SK-N-SH treated with all-trans-retinoic acid at 6 μM for 48 hours (cell line): ENCODE results near the gene OR13J1.

ENCODE experiments used
- ATAC-seq: fragments of 200-7000 bp; cut with Tn5 transposase; 3 replicates; pipeline ENCODE4 v1.9.1; 2020; ENCODE audit warnings: mild to moderate bottlenecking, moderate library complexity
- ARNTL ChIP-seq: fragments of 450-650 bp; formaldehyde crosslinking; IDR thresholded peaks from 2 replicates; pipeline ENCODE4 v1.5.0; 2020; ENCODE audit warnings: low read depth, mild to moderate bottlenecking, moderate library complexity, borderline replicate concordance
- BACH2 ChIP-seq: fragments of 250-450 bp; sonication (Bioruptor Pico); IDR thresholded peaks from 2 replicates; pipeline ENCODE4 v1.9.0; 2021; ENCODE audit warnings: mild to moderate bottlenecking, borderline replicate concordance
- CSDC2 ChIP-seq: fragments of 250-450 bp; sonication (Bioruptor Pico); IDR thresholded peaks from 2 replicates; pipeline ENCODE4 v1.5.0; 2020; ENCODE audit warnings: mild to moderate bottlenecking, moderate library complexity
- ESRRG ChIP-seq: fragments of 250-450 bp; sonication (Bioruptor Pico); IDR thresholded peaks from 2 replicates; pipeline ENCODE4 v1.6.1; 2021; ENCODE audit warnings: mild to moderate bottlenecking
- GLIS3 ChIP-seq: fragments of 250-450 bp; sonication (Bioruptor Pico); IDR thresholded peaks from 2 replicates; pipeline ENCODE4 v1.5.0; 2020; ENCODE audit warnings: mild to moderate bottlenecking, moderate library complexity
- ISL1 ChIP-seq: fragments of 250-450 bp; sonication (Bioruptor Pico); IDR thresholded peaks from 2 replicates; pipeline ENCODE4 v2.1.2; 2022; ENCODE audit warnings: mild to moderate bottlenecking, moderate library complexity
- OSR1 ChIP-seq: fragments of 250-450 bp; sonication (Bioruptor Pico); IDR thresholded peaks from 2 replicates; pipeline ENCODE4 v1.8.0; 2022; ENCODE audit warnings: moderate library complexity, mild to moderate bottlenecking, inconsistent platforms
- PATZ1 ChIP-seq: fragments of 250-450 bp; sonication (Bioruptor Pico); IDR thresholded peaks from 2 replicates; pipeline ENCODE4 v1.8.0; 2020; ENCODE audit warnings: mild to moderate bottlenecking, moderate library complexity, borderline replicate concordance
- RARB ChIP-seq: fragments of 250-450 bp; sonication (Bioruptor Pico); IDR thresholded peaks from 2 replicates; pipeline ENCODE4 v1.8.0; 2021; ENCODE audit warnings: mild to moderate bottlenecking, moderate library complexity
- SNAI2 ChIP-seq: fragments of 250-450 bp; sonication (Bioruptor Pico); IDR thresholded peaks from 2 replicates; pipeline ENCODE4 v1.5.0; 2020; ENCODE audit warnings: mild to moderate bottlenecking, moderate library complexity
- TSHZ2 ChIP-seq: fragments of 250-450 bp; sonication (Bioruptor Pico); IDR thresholded peaks from 2 replicates; pipeline ENCODE4 v1.5.0; 2020; ENCODE audit warnings: mild to moderate bottlenecking, moderate library complexity
- ZC3H10 ChIP-seq: fragments of 250-450 bp; sonication (Bioruptor Pico); IDR thresholded peaks from 2 replicates; pipeline ENCODE4 v1.5.1; 2021; ENCODE audit warnings: mild to moderate bottlenecking, moderate library complexity
- ZFP30 ChIP-seq: fragments of 450-650 bp; formaldehyde crosslinking; IDR thresholded peaks from 2 replicates; pipeline ENCODE4 v1.5.0; 2022; ENCODE audit warnings: mild to moderate bottlenecking, moderate library complexity
- ZNF565 ChIP-seq: fragments of 450-650 bp; formaldehyde crosslinking; conservative IDR thresholded peaks from 2 replicates; pipeline ENCODE4 v1.5.0; 2020; ENCODE audit warnings: low read depth, mild to moderate bottlenecking, moderate library complexity
- ZNF70 ChIP-seq: fragments of 450-650 bp; formaldehyde crosslinking; IDR thresholded peaks from 2 replicates; pipeline ENCODE4 v1.5.0; 2020; ENCODE audit warnings: mild to moderate bottlenecking, moderate library complexity
- ZNF8 ChIP-seq: fragments of 450-650 bp; formaldehyde crosslinking; IDR thresholded peaks from 2 replicates; pipeline ENCODE4 v1.5.0; 2020; ENCODE audit warnings: mild to moderate bottlenecking, moderate library complexity
- TF ChIP-seq, protein P1 (sequence below): fragments of 250-450 bp; sonication (Bioruptor Pico); IDR thresholded peaks from 2 replicates; pipeline ENCODE4 v1.8.0; 2021; ENCODE audit warnings: low read depth, mild to moderate bottlenecking, moderate library complexity, borderline replicate concordance

OR13J1 gene

GRCh38 chr9:35835216-35835632 lies 35.0 kb downstream of the OR13J1 start:
- peak; percentile 67 for ATAC-seq
- no peak for TF ChIP-seq GLIS3 (CRISPR knock-in tag)
- no peak for TF ChIP-seq ZNF565 (CRISPR knock-in tag)
- TF ChIP-seq ZC3H10 (CRISPR knock-in tag), result no peak
- TF ChIP-seq BACH2 (CRISPR knock-in tag), result no peak
- TF ChIP-seq OSR1, result no peak
- TF ChIP-seq, protein P1, sequence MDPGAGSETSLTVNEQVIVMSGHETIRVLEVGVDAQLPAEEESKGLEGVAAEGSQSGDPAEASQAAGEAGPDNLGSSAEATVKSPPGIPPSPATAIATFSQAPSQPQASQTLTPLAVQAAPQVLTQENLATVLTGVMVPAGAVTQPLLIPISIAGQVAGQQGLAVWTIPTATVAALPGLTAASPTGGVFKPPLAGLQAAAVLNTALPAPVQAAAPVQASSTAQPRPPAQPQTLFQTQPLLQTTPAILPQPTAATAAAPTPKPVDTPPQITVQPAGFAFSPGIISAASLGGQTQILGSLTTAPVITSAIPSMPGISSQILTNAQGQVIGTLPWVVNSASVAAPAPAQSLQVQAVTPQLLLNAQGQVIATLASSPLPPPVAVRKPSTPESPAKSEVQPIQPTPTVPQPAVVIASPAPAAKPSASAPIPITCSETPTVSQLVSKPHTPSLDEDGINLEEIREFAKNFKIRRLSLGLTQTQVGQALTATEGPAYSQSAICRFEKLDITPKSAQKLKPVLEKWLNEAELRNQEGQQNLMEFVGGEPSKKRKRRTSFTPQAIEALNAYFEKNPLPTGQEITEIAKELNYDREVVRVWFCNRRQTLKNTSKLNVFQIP, result no peak

GRCh38 chr9:35834260-35835215 lies 35.7 kb downstream of the OR13J1 start:
- no peak for ATAC-seq
- no peak for TF ChIP-seq ESRRG

DNA sequence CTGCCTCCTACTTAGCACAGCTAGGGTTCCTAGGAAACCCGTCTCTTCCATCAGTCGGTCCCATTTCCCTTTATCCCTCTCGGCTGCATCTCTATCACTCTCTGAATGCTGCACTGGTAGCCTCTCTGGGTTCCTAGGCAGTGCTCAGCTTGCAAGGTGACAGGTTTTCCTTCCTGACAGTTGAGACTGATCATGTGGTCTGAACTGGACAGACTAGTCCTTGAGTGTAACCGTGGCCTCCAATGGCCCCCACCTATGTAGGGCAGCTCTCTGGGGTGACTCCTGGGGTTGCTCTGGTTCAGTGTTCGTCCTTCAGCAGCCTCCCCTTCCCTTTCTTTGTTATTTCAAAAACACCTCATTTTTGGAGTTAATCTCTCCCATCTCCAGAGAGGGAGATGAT lies 37.4 kb downstream of the OR13J1 start:
- no peak for ATAC-seq
- TF ChIP-seq ZFP30 (CRISPR knock-in tag) (no peak), PATZ1 (no peak), BACH2 (CRISPR knock-in tag) (no peak), CSDC2 (CRISPR knock-in tag) (no peak), ZNF8 (no peak), ZNF70 (CRISPR knock-in tag) (no peak), GLIS3 (CRISPR knock-in tag) (no peak), SNAI2 (CRISPR knock-in tag) (no peak)
- TF ChIP-seq, protein P1, result no peak
- TF ChIP-seq, all 23 proteins: peak for 0

DNA sequence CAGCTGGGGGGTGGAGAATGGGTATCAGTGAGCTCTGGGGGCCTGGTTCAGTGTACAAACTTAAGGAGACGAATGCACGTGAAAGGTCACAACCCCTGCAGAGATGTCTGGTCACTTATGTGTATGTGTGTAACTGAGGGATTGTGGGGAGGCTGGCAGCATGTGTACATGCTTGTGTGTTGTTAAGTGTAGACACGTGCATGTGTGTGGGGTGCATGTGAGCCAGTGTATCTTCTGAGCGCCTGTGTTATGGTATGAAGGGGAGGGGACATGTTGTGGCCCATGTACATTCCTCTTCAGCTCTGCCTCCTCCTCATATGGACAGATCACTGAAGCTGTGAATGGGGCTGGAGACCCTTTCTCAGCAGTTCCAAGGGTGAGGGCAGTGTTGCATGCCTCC lies 39.2 kb downstream of the OR13J1 start:
- TF ChIP-seq ARNTL (CRISPR knock-in tag) (no peak), ZNF8 (no peak), RARB (CRISPR knock-in tag) (no peak), GLIS3 (CRISPR knock-in tag) (no peak), ISL1 (CRISPR knock-in tag) (no peak), PATZ1 (no peak), ZNF565 (CRISPR knock-in tag) (no peak), TSHZ2 (CRISPR knock-in tag) (no peak), OSR1 (no peak)
- TF ChIP-seq, protein P1, result no peak
- ATAC-seq, result no peak
